Measurements from ENCODE around the gene CREBBP.

Gene CREBBP

DNA sequence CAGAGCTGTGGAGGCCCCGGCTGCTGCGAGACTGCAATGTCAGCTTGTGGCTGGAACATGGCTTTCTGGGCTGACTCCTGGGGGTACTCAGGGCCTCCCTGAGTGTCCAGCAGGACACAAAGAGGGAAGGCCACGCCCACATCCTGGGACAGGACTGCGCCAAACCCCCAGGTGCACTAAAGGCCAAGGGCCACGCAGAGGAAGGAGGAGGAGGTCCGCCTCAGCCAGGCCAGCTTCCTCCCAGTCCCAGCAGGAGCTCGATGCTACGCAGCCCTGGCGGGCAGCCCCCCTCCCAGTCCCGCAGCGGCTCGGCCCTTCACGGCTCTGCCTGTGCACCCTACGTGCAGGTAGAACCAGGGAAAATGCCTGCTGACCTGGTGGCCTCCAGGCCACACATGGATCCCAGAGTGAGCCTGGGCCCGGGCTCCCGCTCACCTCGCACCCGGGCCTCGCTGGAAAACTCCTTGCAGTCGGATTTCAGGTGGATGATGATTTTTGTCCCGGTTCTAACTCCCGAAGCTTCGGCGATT lies 204.8 kb downstream of the CREBBP start:
- TF ChIP-seq, protein P1, sequence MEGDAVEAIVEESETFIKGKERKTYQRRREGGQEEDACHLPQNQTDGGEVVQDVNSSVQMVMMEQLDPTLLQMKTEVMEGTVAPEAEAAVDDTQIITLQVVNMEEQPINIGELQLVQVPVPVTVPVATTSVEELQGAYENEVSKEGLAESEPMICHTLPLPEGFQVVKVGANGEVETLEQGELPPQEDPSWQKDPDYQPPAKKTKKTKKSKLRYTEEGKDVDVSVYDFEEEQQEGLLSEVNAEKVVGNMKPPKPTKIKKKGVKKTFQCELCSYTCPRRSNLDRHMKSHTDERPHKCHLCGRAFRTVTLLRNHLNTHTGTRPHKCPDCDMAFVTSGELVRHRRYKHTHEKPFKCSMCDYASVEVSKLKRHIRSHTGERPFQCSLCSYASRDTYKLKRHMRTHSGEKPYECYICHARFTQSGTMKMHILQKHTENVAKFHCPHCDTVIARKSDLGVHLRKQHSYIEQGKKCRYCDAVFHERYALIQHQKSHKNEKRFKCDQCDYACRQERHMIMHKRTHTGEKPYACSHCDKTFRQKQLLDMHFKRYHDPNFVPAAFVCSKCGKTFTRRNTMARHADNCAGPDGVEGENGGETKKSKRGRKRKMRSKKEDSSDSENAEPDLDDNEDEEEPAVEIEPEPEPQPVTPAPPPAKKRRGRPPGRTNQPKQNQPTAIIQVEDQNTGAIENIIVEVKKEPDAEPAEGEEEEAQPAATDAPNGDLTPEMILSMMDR (conservative IDR thresholded peaks at IDR 0.05), result no peak
- TF ChIP-seq ZFX (IDR thresholded peaks at IDR 0.05), result no peak
- H3K27ac ChIP-seq, result no peak overlapping the region
